ENCODE results near the gene TEX264.

TEX264 gene

GRCh38 chr3:51702156-51702555 lies 31.1 kb downstream of the TEX264 start:
- no peak for DNase-seq

GRCh38 chr3:51703068-51703760 lies 32.2 kb downstream of the TEX264 start:
- no peak for DNase-seq

- DNase-seq: no peak
Measured at GRCh38 chr3:51703761-51704510, 32.9 kb downstream of the TEX264 start.

GRCh38 chr3:51704511-51704950 lies 33.5 kb downstream of the TEX264 start:
- DNase-seq: no peak

- no peak for DNase-seq
Measured at GRCh38 chr3:51705276-51706020, 34.4 kb downstream of the TEX264 start.

- DNase-seq: no peak
Measured at GRCh38 chr3:51706021-51706485, 35.0 kb downstream of the TEX264 start.

GRCh38 chr3:51706788-51707731 lies 36.0 kb downstream of the TEX264 start, which contains the start of gene GRM2:
TSS of gene GRM2 (plus strand) at chr3:51707068. CDS start at chr3:51708984, 1,916 bp downstream.
- DNase-seq: no peak

- no peak for DNase-seq
Measured at GRCh38 chr3:51708216-51708845, 37.3 kb downstream of the TEX264 start.

- no peak for DNase-seq
Measured at GRCh38 chr3:51709004-51709420, 38.0 kb downstream of the TEX264 start.

GRCh38 chr3:51709675-51710074 lies 38.6 kb downstream of the TEX264 start:
- no peak for DNase-seq

GRCh38 chr3:51710631-51711351 lies 39.7 kb downstream of the TEX264 start:
- DNase-seq: no peak

- no peak for DNase-seq
Measured at GRCh38 chr3:51711352-51712037, 40.4 kb downstream of the TEX264 start.

- DNase-seq: no peak
Measured at GRCh38 chr3:51712038-51712420, 41.0 kb downstream of the TEX264 start.

- DNase-seq: no peak
Measured at GRCh38 chr3:51712511-51712931, 41.5 kb downstream of the TEX264 start.

- no peak for DNase-seq
Measured at GRCh38 chr3:51712963-51713362, 41.9 kb downstream of the TEX264 start.

GRCh38 chr3:51715231-51715976 lies 44.4 kb downstream of the TEX264 start:
- DNase-seq: no peak

GRCh38 chr3:51715977-51716294 lies 44.9 kb downstream of the TEX264 start:
- no peak for DNase-seq

- DNase-seq: no peak
Measured at GRCh38 chr3:51716805-51717204, 45.8 kb downstream of the TEX264 start.

GRCh38 chr3:51717446-51717845 lies 46.4 kb downstream of the TEX264 start:
- no peak for DNase-seq

GRCh38 chr3:51717947-51718346 lies 46.9 kb downstream of the TEX264 start:
- DNase-seq: no peak

Measured in NCI-H774 (cell line).